Measurements from ENCODE around the gene MBNL3. TPM values are rescaled to one million over a fixed set of nuclear protein-coding genes. Genes with fewer than 3 reads are reported as not detected.

The MBNL3 gene
- polyA plus RNA-seq, 2 donors, result 2.5 to 3.4 TPM

DNA sequence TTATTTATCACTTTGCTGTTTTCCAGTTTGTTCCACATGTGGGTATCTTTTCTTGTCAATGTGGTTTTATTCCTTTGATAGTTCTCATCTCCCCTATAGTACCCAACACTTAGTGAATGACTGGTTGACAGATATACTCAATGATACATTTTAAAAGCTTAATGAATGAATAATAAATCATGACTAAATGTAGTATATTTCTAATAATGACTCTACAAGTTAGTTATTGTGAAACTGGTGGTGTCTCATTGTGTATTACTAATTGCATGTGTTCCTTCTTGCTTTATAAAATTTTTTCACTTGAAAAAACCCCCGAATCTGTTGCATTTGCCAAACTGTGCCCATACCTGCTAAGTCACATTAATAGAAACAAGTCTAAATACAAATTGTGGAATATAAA is 95.4 kb downstream of the MBNL3 start:
- no peak overlapping the region for H3K4me3 ChIP-seq (ENCODE audit: low read depth in 1 of 2, low read length in 2 of 2)
- no peaks in the 10 kb centered on the region for H3K9me3 ChIP-seq (ENCODE audit: control insufficient read depth in 2 of 2, insufficient read depth in 1 of 2, low read depth in 1 of 2, low read length in 1 of 2)
- H3K27me3 ChIP-seq (ENCODE audit: control insufficient read depth in 1 of 2, insufficient read depth in 2 of 2, low read length in 2 of 2), result no peaks in the 10 kb centered on the region
- H3K27ac ChIP-seq (ENCODE audit: low read depth in 2 of 2, low read length in 1 of 2), result no peak overlapping the region
- no peaks in the 10 kb centered on the region for H3K4me1 ChIP-seq (ENCODE audit: control insufficient read depth in 2 of 2, insufficient read depth in 2 of 2, low read length in 1 of 2)
- H3K36me3 ChIP-seq (ENCODE audit: control insufficient read depth in 2 of 2, insufficient read depth in 2 of 2, low read length in 1 of 2), result no peaks in the 10 kb centered on the region
- 53 to 64% methylated on average over 1 of the region's 1 CpG for WGBS, 2 donors

DNA sequence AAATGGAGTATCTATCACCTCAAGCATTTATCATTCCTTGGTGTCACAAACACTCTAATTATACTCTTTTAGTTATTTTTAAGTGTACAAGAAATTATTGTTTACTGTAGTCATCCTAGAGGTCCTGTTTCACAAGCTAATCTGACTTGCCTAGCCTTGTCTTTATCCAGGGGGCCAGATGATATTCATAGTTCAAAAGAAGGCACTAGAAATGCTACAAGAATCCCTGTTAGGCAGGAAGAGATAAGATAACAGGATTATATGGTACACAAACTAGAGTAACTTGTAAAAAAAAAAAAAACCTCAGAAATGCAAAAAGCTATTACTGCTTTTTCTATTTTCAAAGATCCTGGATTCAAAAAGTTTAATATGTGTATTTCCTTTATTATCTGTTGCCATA is 95.8 kb downstream of the MBNL3 start:
- H3K9me3 ChIP-seq (ENCODE audit: control insufficient read depth in 2 of 2, insufficient read depth in 1 of 2, low read depth in 1 of 2, low read length in 1 of 2), result no peaks in the 10 kb centered on the region
- H3K4me3 ChIP-seq (ENCODE audit: low read depth in 1 of 2, low read length in 2 of 2), result no peak overlapping the region
- no peaks in the 10 kb centered on the region for H3K27me3 ChIP-seq (ENCODE audit: control insufficient read depth in 1 of 2, insufficient read depth in 2 of 2, low read length in 2 of 2)
- no peaks in the 10 kb centered on the region for H3K36me3 ChIP-seq (ENCODE audit: control insufficient read depth in 2 of 2, insufficient read depth in 2 of 2, low read length in 1 of 2)
- no peak overlapping the region for H3K27ac ChIP-seq (ENCODE audit: low read depth in 2 of 2, low read length in 1 of 2)
- H3K4me1 ChIP-seq (ENCODE audit: control insufficient read depth in 2 of 2, insufficient read depth in 2 of 2, low read length in 1 of 2), result no peaks in the 10 kb centered on the region

DNA sequence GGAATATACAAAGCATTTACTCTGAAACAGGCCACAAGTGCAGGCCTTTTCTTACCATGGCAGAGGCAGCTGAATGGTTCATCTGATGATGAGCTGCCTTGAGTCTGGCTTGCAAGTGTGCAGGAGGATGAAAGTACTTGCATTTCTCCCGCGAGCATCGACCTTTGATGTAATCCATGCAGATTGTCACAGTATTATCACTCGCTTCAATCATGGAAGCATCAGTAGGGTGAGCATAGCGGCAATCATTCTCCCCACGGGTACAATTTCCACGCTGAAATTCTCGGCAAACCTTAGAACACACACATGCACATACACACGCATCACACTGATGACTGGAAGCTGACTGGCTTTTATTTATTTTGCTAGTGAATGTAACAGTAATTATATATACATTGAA is 98.0 kb downstream of the MBNL3 start:
- H3K9me3 ChIP-seq (ENCODE audit: control insufficient read depth in 2 of 2, insufficient read depth in 1 of 2, low read depth in 1 of 2, low read length in 1 of 2), result no peaks in the 10 kb centered on the region
- H3K4me3 ChIP-seq (ENCODE audit: low read depth in 1 of 2, low read length in 2 of 2), result no peak overlapping the region
- H3K27ac ChIP-seq (ENCODE audit: low read depth in 2 of 2, low read length in 1 of 2), result no peak overlapping the region
- no peaks in the 10 kb centered on the region for H3K36me3 ChIP-seq (ENCODE audit: control insufficient read depth in 2 of 2, insufficient read depth in 2 of 2, low read length in 1 of 2)
- 88 to 97% methylated on average over 9 of the region's 9 CpGs for WGBS, 2 donors
- no peaks in the 10 kb centered on the region for H3K27me3 ChIP-seq (ENCODE audit: control insufficient read depth in 1 of 2, insufficient read depth in 2 of 2, low read length in 2 of 2)
- no peaks in the 10 kb centered on the region for H3K4me1 ChIP-seq (ENCODE audit: control insufficient read depth in 2 of 2, insufficient read depth in 2 of 2, low read length in 1 of 2)

DNA sequence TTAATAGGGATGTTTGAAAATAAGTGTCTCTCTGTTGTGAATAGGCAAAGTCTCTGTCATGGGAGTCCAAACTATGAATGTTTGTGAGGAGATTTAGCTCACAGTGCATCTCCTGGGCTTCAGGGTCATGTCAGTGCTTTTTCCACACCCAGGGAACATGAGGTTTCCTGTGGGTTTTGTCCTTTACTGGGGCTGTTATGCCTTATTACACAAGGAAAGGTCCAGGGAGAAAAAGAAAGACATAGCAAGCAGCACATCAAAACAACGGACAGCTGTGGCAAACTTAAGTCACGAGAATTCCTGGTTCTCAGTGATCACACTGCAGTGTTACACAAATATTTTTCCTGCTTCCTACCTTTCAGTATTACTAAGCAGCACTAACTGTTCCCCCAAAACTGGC is 99.4 kb downstream of the MBNL3 start:
- Histone ChIP-seq H3K4me1 (ENCODE audit: control insufficient read depth in 2 of 2, insufficient read depth in 2 of 2, low read length in 1 of 2) (no peaks in the 10 kb centered on the region), H3K4me3 (ENCODE audit: low read depth in 1 of 2, low read length in 2 of 2) (no peak overlapping the region), H3K36me3 (ENCODE audit: control insufficient read depth in 2 of 2, insufficient read depth in 2 of 2, low read length in 1 of 2) (no peaks in the 10 kb centered on the region), H3K27ac (ENCODE audit: low read depth in 2 of 2, low read length in 1 of 2) (no peak overlapping the region), H3K27me3 (ENCODE audit: control insufficient read depth in 1 of 2, insufficient read depth in 2 of 2, low read length in 2 of 2) (no peaks in the 10 kb centered on the region), H3K9me3 (ENCODE audit: control insufficient read depth in 2 of 2, insufficient read depth in 1 of 2, low read depth in 1 of 2, low read length in 1 of 2) (no peaks in the 10 kb centered on the region)
- WGBS, 2 donors, result 85 to 92% methylated on average over 2 of the region's 2 CpGs

DNA sequence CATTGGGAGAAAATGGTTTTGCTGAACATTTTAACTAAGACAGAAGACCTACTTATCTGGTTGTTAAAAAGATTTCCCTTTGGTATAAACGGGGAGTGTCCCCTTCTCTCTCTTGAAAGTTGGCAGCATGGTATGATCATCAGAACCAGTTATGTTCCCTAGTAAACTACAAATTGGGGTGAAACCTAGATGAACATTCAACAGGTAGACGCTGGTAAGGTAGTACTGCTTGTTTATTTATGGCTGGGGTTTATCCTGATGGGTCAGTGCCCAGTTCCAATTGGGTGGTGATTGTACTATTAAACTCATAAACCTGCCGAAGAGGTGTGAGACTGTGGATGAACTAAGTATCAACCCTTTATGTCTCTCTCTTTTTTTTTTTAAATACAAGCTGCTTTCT is 100.5 kb downstream of the MBNL3 start:
- H3K4me3 ChIP-seq (ENCODE audit: low read depth in 1 of 2, low read length in 2 of 2), result no peak overlapping the region
- no peaks in the 10 kb centered on the region for H3K27me3 ChIP-seq (ENCODE audit: control insufficient read depth in 1 of 2, insufficient read depth in 2 of 2, low read length in 2 of 2)
- no peaks in the 10 kb centered on the region for H3K9me3 ChIP-seq (ENCODE audit: control insufficient read depth in 2 of 2, insufficient read depth in 1 of 2, low read depth in 1 of 2, low read length in 1 of 2)
- 52 to 72% methylated on average over 3 of the region's 3 CpGs for WGBS, 2 donors
- H3K4me1 ChIP-seq (ENCODE audit: control insufficient read depth in 2 of 2, insufficient read depth in 2 of 2, low read length in 1 of 2), result no peaks in the 10 kb centered on the region
- H3K36me3 ChIP-seq (ENCODE audit: control insufficient read depth in 2 of 2, insufficient read depth in 2 of 2, low read length in 1 of 2), result no peaks in the 10 kb centered on the region
- no peak overlapping the region for H3K27ac ChIP-seq (ENCODE audit: low read depth in 2 of 2, low read length in 1 of 2)

DNA sequence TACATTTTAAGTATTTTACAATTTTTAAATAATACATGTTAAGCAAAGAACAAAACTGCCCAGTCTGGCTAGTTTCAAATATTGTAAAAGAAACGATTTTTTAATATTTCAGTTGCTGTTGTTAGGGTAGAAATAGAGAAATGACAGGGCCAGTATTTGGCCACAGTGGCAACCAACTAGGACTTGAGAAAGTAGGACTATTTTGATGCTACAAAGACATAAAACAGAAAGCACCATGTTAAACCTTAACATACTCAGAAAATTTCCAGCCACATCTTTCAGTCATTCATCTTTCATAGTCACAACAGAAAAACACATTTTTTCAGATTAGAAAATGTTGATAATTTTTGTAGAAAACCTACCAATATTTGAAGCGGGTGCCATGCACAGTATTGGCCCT is 104.5 kb downstream of the MBNL3 start:
- no peaks in the 10 kb centered on the region for H3K9me3 ChIP-seq (ENCODE audit: control insufficient read depth in 2 of 2, insufficient read depth in 1 of 2, low read depth in 1 of 2, low read length in 1 of 2)
- no peaks in the 10 kb centered on the region for H3K36me3 ChIP-seq (ENCODE audit: control insufficient read depth in 2 of 2, insufficient read depth in 2 of 2, low read length in 1 of 2)
- H3K27ac ChIP-seq (ENCODE audit: low read depth in 2 of 2, low read length in 1 of 2), result no peak overlapping the region
- WGBS, 2 donors, result 76 to 90% methylated on average over 2 of the region's 2 CpGs
- peaks cover 0 to 10% of the 10 kb centered on the region in 2 donors for H3K27me3 ChIP-seq (ENCODE audit: control insufficient read depth in 1 of 2, insufficient read depth in 2 of 2, low read length in 2 of 2)
- H3K4me1 ChIP-seq (ENCODE audit: control insufficient read depth in 2 of 2, insufficient read depth in 2 of 2, low read length in 1 of 2), result no peaks in the 10 kb centered on the region
- H3K4me3 ChIP-seq (ENCODE audit: low read depth in 1 of 2, low read length in 2 of 2), result no peak overlapping the region

DNA sequence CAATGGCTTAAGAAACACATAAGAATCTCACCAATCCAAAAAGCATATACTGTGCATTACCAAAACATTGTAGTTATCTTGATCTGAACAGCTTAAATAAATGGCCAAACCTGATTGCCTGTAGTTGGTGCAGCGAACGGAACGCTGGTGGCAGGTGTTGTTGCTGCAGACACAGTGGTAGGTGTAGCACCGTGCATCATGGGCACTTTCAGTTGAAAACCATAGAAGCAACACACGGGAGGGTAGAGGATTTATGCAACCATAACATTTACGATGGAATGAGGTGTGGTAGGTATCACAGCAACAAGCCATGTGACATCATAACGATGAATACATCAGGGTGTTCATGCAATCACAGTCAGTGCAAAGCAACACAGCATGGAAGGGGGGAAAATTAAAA is 106.8 kb downstream of the MBNL3 start:
- WGBS, 2 donors, result 77 to 96% methylated on average over 7 of the region's 7 CpGs
- Histone ChIP-seq H3K27ac (ENCODE audit: low read depth in 2 of 2, low read length in 1 of 2) (no peak overlapping the region), H3K27me3 (ENCODE audit: control insufficient read depth in 1 of 2, insufficient read depth in 2 of 2, low read length in 2 of 2) (peaks cover 0 to 10% of the 10 kb centered on the region in 2 donors), H3K4me3 (ENCODE audit: low read depth in 1 of 2, low read length in 2 of 2) (no peak overlapping the region), H3K36me3 (ENCODE audit: control insufficient read depth in 2 of 2, insufficient read depth in 2 of 2, low read length in 1 of 2) (no peaks in the 10 kb centered on the region), H3K9me3 (ENCODE audit: control insufficient read depth in 2 of 2, insufficient read depth in 1 of 2, low read depth in 1 of 2, low read length in 1 of 2) (no peaks in the 10 kb centered on the region), H3K4me1 (ENCODE audit: control insufficient read depth in 2 of 2, insufficient read depth in 2 of 2, low read length in 1 of 2) (no peaks in the 10 kb centered on the region)

DNA sequence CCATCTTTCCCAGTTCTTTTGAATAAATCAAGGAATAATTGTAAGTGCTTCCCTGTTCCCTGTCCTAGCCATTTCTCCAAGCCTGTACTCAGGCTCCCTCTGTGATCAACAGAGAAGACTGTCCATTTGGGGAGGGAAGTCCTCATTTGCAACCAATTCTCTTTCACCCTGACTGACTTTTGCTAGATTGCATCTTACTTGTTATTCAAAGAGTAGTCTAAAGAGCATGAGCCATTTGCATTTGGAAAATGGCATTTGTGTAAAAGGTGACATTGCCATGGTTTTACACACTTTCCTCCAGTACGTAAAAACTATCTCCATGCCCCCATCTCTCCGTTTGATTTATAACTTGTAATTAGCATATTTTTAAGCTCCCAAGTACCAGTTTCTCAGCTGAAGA is 110.6 kb downstream of the MBNL3 start:
- Histone ChIP-seq H3K4me1 (ENCODE audit: control insufficient read depth in 2 of 2, insufficient read depth in 2 of 2, low read length in 1 of 2) (no peaks in the 10 kb centered on the region), H3K4me3 (ENCODE audit: low read depth in 1 of 2, low read length in 2 of 2) (no peak overlapping the region), H3K9me3 (ENCODE audit: control insufficient read depth in 2 of 2, insufficient read depth in 1 of 2, low read depth in 1 of 2, low read length in 1 of 2) (no peaks in the 10 kb centered on the region), H3K36me3 (ENCODE audit: control insufficient read depth in 2 of 2, insufficient read depth in 2 of 2, low read length in 1 of 2) (no peaks in the 10 kb centered on the region), H3K27ac (ENCODE audit: low read depth in 2 of 2, low read length in 1 of 2) (no peak overlapping the region), H3K27me3 (ENCODE audit: control insufficient read depth in 1 of 2, insufficient read depth in 2 of 2, low read length in 2 of 2) (peaks cover 0 to 10% of the 10 kb centered on the region in 2 donors)
- WGBS, 2 donors, result 85 to 88% methylated on average over 2 of the region's 2 CpGs

DNA sequence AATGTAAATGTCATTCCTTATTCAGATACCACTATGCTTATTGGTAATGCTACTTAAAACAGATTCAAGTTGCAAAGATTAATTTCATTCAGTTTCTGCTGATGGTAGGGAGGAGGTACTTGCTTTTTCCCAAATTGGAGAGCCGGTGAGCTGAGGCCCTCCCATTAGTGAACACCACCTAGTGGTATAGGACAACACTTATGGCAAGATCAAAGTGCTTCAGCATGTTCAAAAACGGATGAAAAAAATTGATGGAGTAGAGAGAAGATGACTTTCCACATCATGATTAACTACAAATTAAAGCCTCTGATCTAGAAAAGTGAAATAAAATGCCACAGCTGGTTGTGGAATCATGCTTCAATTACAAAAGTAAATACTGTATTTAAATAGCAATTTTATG is 112.9 kb downstream of the MBNL3 start:
- 44 to 50% methylated on average over 2 of the region's 2 CpGs for WGBS, 2 donors
- no peaks in the 10 kb centered on the region for H3K9me3 ChIP-seq (ENCODE audit: control insufficient read depth in 2 of 2, insufficient read depth in 1 of 2, low read depth in 1 of 2, low read length in 1 of 2)
- H3K27ac ChIP-seq (ENCODE audit: low read depth in 2 of 2, low read length in 1 of 2), result no peak overlapping the region

DNA sequence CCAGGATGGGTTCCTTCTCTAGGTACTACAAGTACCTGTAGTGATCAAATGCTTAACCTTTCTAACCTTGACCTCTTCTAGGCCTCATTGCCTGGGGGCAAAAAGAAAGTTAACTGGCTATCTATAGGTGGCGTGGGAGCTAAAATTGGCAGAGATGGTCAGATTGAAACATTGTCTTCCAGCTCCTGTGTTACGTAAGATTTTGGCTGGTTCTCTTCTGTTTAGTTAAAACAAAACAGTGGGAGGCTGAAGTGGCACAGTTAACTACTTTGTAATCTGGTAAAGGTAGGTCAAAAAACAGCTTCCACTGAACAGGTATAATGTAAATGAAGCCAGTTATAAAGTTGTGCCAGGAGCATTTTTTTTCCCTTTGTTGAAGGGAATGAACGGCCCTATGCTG is 115.2 kb downstream of the MBNL3 start:
- WGBS, 2 donors, result 45 to 61% methylated on average over 3 of the region's 3 CpGs
- H3K27ac ChIP-seq (ENCODE audit: low read depth in 2 of 2, low read length in 1 of 2), result no peak overlapping the region
- H3K4me1 ChIP-seq (ENCODE audit: control insufficient read depth in 2 of 2, insufficient read depth in 2 of 2, low read length in 1 of 2), result no peaks in the 10 kb centered on the region
- H3K27me3 ChIP-seq (ENCODE audit: control insufficient read depth in 1 of 2, insufficient read depth in 2 of 2, low read length in 2 of 2), result peaks cover 0 to 2% of the 10 kb centered on the region in 2 donors
- no peaks in the 10 kb centered on the region for H3K9me3 ChIP-seq (ENCODE audit: control insufficient read depth in 2 of 2, insufficient read depth in 1 of 2, low read depth in 1 of 2, low read length in 1 of 2)
- no peaks in the 10 kb centered on the region for H3K36me3 ChIP-seq (ENCODE audit: control insufficient read depth in 2 of 2, insufficient read depth in 2 of 2, low read length in 1 of 2)
- no peak overlapping the region for H3K4me3 ChIP-seq (ENCODE audit: low read depth in 1 of 2, low read length in 2 of 2)

More for the DNA sequence above, 112.9 kb downstream of the MBNL3 start:
- no peaks in the 10 kb centered on the region for H3K36me3 ChIP-seq (ENCODE audit: control insufficient read depth in 2 of 2, insufficient read depth in 2 of 2, low read length in 1 of 2)
- no peaks in the 10 kb centered on the region for H3K4me1 ChIP-seq (ENCODE audit: control insufficient read depth in 2 of 2, insufficient read depth in 2 of 2, low read length in 1 of 2)
- H3K4me3 ChIP-seq (ENCODE audit: low read depth in 1 of 2, low read length in 2 of 2), result no peak overlapping the region
- H3K27me3 ChIP-seq (ENCODE audit: control insufficient read depth in 1 of 2, insufficient read depth in 2 of 2, low read length in 2 of 2), result peaks cover 0 to 4% of the 10 kb centered on the region in 2 donors

Measured in esophagus (tissue), 2 donors.